Daoy (cell line): Measurements from ENCODE around the gene WDR27. TPM values are rescaled to one million over a fixed set of nuclear protein-coding genes. Genes with fewer than 3 reads are reported as not detected.
"Not testable (repeated sequence)": the region's sequence is repeated elsewhere in the genome, so short reads cannot be mapped to it uniquely, and the experiment has no call there.

Source experiments
- DNase-seq: peaks from one replicate; pipeline ENCODE4 v3.0.0-alpha.2; 2015; ENCODE audit warnings: low read depth
- total RNA-seq: library from RNA; depleted of rRNA; stranded (reverse); fragments of >200 nt; shearing (Covaris generic); gene quantifications from 2 replicates; pipeline ENCODE4 v1.2.3, GENCODE V29; 2014

WDR27 gene
- total RNA-seq, 1 experiment from 2014 or later, result 20.5 TPM

DNA sequence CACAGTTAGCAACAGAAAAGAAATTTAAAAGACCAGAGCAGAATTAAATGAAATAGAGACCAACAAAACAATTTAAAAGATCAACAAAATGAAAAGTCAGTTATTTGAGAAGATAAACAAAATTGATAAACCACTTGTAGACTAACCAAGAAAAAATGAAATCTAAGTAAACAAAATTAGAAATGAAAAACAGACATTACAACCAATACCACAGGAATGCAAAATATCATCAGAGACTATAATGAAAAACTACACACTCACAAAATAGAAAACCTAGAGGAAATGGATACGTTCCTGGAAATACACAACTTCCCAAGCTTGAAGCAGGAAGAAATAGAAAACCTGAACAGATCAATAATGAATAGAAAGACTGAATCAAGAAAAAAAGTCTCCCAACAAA lies 97.8 kb downstream of the WDR27 start:
- no peak for DNase-seq

DNA sequence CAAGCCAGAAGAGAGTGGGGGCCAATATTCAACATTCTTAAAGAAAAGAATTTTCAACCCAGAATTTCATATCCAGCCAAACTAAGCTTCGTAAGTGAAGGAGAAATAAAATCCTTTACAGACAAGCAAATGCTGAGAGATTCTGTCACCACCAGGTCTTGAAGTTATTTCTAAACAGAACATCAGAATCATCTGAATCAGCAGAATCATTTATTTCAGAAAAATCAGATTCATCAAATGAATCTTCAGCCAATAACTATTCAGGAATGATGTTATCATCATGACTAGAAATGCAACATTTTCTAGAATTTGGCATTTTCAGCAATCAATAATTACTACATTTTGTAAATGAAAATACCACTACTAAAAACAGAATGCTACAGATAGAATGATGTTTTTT lies 100.7 kb downstream of the WDR27 start:
- not testable (repeated sequence) for DNase-seq

DNA sequence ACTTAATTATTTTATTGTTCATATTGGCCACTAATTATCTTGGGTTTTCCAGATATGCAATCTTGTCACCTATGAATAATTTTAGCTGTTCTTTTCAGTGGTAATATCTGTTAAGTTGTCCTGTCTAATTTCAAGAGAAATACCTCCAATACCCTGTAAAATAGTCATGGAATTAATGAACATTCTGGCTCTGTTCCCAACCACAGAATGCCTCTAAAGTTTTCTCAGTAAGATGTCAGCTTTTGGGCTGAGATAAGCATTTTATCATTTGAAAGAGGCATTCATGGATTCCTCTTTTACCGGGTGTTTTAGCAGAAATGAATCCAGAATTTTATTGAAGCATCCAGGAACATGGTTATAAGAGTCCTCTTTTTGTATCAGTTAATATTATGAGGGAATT lies 109.3 kb downstream of the WDR27 start:
- DNase-seq, result peak; percentile 37

DNA sequence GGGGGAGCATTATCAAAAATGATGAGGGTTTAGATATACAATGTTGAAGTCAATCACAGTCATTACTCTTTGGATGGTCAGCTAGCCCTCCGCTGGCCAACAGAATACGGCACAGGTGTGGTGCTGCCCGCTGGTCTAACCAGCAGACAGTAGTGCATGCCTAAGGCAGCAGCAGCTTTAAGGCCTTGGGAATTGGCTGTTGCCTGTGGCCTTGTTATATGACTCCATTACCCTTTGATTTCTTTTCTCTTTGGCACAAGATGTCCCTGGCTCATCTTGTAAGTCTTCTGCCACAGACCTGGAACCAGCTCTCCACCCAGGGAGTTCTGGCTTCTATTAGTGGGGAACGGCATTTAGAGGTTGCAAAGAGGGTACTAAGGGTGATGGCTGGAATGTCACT lies 110.2 kb downstream of the WDR27 start:
- DNase-seq, result no peak

DNA sequence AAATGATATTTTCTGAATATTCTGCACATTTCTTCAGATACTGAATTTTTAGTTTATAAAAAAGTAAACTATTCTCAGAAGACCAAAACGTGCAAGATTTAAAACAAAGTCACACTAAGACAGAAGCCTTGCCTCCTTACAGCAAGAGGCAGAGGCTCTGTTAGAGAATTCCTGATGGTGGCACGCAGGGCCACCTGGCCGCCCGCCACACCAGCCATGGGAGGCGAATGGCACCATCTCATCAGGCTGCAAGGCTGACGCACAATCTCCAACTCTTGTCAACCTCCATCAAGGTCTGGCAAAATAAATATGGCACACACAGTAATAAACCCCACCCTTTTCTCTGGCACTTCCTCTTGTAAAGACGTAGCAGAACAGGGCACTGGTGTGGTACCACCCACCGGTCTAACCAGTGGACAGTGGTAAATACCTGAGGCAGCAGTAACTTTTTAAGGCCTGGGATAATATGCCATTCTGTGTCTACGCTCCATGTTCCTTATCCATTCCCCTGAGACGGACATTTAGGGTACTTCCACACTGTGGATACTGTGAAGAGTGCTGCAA lies 111.4 kb downstream of the WDR27 start:
- no peak for DNase-seq

DNA sequence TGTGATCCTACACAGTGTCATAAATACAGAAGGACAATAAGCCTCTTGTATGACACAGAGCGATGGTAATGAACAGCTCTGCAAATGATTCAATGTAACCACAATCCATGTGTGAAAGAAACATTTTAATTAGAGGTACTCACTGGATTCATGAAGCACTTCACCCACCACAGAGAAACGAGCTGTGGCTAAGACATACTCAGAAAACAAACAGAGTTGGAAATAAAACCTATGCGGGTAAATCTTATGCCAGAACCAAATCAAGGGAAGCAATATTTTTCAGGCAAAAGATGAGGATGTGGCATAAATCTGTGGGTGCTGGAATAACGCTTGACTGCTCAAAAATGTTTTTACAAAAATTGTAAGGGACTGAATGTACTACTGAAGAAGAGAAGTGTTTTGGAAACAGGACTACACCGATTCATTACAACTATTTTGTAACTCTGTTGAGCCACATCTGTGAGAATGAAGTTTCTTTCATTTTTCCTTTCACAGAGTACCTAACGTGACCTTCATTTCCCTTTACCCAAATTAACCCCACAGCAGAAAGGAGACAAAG lies 112.1 kb downstream of the WDR27 start:
- peak; percentile 75 for DNase-seq

DNA sequence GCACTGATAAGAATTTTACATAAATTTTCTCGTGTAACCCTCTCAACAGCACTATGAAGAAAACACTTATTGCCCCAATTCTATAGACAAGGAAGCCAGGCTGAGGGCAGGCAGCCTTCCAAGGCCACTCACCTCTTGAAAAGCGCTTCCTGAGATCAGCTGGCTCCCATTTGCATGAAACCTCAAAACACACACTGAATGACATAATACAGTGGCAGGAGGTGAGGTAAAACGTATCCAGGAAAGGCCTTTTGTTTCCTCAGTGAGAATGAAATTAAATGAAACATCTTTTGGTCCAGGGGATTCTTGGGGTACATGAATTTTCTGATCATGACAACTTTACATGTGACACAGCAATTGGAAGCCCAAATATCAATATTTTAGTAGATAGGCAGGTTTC lies 112.5 kb downstream of the WDR27 start:
- peak; percentile 78 for DNase-seq

DNA sequence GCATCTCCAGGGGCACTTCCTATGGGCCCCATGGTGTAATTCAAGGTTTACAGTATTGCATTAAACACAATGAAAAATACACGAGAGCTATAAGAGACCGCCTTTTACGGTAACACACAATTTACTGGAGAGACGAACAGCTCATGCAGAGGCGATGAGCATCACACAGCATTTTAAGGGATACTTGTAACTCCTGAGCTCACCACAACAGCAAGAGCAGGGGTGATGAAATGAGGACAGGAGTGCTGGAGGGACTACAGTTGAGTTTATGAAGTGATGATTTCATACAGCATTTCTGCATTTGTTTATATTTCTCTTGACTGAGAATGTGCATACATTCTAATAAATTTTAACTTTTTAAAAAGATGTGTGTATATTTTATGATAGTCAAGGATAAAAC lies 113.9 kb downstream of the WDR27 start:
- DNase-seq, result no peak

DNA sequence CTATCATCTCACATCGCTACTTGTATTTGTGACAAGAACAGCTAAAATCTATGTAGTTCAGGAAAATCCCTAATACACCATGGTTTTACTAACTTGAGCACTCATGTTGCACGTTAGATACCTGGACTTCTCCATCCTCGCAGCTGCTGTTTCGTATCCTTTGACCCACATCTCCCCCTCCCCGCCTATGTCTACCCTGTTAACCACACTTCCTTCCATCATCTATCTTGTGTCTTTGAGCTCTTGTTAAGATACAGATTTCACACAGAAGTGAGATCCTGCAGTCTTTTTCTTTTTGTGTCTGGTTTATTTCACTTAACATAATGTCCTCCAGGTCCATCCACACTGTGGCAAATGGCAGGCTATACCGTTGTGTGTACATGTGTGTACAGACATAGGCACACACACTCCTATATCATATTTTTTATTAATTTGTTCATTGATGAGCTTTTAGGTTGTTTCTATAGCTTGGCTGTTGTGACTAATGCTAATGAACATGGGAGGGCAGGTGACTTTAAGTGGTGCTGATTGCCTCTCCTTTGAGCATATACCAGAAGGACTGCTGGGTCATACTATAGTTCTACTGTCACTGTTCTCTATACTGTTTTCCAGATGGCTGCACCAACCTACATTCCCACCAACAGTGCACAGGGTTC lies 117.8 kb downstream of the WDR27 start:
- no peak for DNase-seq

DNA sequence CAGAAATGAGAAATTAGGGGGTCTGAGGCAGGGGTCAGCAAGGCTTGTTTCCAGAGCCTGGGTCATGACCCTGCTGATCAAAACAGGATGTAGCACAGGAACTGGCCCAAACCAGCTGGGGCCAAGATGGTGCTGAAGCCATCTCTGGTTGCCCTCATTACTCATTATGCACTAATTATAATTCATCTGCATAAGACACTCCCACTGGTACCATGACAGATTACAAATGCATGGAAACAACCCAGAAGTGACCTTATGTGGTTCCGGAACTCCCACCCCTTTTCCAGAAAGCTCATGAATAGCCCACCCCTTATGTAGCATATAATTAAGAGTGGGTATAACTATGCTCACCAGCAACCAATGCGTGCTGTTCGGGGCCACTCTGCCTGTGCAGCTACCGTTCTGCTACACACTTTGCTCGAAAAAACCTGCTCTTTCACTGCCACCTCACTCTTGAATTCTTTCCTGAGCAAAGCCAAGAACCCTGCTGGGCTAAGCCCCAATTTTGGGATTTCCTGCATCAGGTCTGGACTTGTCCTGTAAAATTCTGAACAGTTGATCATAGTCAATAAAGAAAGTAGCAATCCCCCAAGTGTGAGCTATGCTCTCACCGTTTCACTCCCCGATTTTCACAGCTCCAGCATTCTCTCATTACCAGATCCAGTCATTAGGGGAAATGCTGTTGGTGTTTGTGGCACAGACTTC lies 122.3 kb downstream of the WDR27 start:
- no peak for DNase-seq

DNA sequence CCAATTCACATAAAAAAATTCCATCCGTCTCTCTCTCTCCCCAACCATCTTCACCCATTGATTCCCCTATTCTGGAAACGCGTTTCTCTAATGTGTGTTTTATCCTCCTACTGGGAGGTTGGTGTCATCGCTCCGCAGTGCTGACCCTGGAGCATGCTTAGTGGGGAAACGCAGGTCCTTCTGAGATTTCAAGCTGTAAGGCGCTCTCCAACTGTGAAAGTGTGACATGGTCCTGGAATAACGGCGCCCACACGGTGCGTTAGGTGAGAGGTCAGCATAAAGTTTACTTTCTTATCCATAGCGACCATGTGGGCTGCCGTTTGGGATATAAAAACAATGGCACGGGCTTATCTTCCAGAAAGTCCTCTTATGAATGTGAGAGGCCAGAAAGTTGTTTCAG lies 123.9 kb downstream of the WDR27 start:
- no peak for DNase-seq

DNA sequence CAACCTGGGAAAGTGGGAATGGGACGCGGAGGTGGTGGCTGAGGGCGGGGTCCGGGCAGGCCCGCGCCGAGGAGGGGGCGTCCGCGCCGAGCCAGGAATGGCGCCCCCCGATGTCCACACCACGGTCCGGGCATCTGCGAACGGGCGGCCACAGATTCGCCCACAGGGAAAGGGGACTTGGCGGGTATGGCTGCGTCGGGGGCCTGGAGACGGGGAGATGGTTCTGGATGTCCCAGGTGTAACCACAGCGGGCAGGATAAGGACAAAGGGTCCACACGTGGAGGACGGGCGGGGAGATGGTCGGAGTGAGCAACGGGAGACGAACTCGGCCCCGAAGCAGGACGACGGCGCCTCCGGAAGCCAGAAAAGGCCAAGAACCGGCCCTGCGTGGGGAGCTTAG lies 124.6 kb downstream of the WDR27 start:
- no peak for DNase-seq

DNA sequence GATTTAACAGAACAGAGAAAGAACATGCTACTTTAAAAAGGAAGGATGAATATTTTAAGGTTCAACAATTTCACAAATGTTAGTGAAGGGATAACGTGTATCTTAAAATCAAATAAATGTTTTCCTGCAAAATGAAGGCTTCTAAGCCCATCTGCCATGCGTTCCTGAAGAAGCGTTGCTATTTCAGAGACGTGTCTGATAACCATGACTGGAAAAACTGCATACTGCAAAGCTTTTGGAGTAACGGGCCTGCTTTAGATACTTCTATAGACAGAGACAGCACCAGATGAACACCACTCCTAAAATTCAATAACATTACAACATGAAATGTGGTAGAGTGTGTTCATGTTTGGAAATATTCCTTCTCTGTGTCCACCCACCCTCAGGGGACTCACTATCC lies 126.0 kb downstream of the WDR27 start:
- no peak for DNase-seq

DNA sequence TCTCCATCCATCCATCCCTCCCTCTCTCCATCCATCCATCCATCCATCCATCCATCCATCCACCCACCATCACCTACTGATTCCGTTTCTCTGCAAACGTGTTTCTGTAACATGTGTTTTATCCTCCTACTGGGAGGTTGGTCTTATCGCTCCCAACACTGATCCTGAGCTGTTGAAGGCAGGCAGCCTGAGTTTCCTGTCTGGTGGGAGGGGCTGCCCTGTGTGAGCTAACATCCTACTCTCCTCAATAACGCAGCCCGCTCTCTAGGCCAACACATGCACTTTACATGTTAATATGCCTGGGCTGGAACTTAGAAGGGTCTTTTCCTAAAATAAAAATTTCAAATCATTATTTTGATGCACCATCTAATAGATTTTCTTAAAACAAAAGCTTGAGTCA lies 126.5 kb downstream of the WDR27 start:
- DNase-seq, result no peak

DNA sequence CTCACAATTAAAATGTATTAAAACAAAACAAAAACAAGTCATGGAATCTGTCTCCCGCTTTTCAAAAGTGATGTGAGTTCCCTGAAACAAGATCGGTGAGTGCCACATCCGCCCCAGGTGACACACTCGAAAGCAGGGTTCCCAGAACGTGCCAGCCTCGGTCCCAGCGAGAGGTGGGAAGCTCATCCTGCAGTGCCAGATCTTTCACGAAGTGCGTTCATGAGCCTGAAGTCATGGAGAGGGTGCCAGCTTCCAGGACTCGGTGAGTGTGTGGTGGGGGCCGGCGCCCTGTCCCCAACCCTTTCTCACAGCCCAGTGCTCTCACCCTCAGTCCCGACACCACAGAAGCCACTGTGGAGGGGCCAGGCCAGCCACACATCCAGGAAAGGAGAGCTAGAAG lies 127.4 kb downstream of the WDR27 start:
- DNase-seq, result no peak

DNA sequence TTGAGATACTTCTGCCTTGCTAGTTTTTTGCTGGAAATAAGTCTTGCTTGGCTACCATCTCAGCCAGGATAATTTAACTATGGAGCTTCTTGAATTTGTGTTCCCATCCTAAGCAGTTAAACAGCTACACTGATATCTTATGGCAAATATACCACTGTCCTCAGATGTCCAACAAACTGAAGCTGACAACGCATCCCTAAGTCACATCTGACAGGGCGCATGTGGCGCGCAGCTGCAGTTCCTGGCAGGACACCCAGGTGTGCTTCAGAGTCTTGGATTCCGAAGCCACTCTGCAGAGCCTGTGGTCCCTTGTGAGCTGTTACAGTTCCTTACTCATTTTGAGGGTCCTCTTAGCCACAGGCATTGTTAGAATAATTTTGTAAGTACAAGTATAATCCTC lies 127.9 kb downstream of the WDR27 start:
- DNase-seq, result no peak

DNA sequence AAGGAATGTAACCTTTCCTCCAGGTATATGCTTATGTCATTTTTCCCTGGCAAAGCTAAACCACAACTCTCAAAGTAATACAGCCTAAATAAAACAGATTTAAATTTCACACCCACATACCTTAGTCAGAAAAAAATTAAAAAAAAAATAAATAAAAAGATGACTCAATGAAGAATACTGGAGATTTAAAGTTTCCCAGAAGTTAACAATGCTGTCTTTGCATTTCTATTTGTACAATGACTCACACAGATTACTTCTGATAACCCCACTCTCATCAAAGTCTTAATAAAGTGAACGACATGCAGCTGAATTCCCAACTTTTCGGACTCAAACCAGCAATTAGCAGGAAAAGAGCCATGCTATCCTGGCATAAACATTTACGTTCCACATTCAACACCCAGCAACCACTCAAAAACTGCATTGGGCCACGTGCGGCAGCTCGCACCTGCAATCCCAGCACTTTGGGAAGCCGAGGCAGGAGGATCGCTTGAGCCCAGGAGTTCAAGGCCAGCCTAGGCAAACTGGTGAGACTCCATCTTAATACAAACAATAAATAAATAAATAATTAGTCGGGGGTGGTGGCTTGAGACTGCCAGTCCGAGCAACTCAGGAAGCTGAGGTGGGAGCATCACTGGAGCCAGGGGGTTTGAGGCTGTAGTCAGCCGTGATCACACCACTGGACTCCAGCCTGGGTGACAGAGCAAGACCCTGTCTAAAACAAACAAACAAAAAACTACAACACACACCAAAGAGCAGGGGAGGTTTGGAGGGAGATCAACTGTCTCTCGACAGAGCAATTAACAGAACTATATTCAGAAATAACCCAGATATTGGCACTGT lies 130.5 kb downstream of the WDR27 start:
- DNase-seq, result peak; percentile 74

DNA sequence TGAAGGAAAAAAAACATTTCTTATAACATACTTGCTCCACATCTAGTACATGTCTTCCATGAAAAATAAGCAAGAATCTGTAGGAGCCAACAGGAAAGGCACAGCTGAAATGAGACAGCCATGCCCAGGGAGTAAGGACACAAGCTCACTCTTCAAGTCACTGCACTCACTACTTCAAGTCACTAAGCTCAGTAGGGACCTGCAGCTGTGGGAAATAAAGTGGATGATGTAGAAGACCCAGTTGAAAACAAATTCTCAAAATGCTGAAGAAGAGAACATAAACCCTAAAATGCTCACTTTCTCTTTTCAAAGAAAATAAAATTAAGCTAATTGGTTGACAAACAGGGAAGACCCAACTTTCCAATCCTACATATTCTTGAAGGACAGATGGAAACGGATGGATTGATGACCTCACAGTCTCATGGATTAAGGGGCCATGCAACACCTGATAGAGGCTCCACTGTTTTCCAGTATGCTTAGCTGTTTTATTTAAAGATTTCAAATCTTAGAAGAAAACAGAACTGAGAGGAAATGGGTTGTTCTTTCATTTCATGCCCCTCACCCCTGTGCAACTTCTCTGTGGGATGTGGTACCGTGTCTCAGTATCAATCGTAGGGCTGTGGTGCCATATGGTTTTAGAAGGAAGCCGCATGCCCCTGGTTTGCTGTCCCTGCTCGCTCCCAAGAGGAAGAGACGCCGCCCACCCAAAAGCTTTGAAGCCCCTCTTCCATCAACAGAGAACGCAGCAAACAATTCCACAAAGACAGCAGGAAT lies 133.3 kb downstream of the WDR27 start:
- no peak for DNase-seq

DNA sequence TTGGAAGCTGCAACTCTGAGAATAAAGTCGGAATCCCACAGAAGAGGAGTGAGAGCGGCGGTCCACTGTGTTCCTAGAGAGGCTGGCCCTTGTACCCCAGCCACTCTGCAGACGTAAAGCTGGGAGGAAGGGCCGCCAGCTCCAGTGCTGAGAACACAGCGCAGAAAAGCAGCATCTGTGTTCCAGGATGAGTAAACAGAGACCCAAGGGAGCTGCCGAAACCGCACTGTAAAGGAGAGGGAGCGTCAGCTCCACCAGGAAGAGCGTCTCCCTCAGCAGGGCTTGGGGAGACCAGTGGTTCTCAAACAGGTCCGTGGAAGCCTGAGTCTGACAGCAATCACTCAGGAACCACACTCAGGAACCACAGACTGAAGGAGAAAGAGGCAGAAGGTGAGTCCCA lies 134.0 kb downstream of the WDR27 start:
- DNase-seq, result no peak

DNA sequence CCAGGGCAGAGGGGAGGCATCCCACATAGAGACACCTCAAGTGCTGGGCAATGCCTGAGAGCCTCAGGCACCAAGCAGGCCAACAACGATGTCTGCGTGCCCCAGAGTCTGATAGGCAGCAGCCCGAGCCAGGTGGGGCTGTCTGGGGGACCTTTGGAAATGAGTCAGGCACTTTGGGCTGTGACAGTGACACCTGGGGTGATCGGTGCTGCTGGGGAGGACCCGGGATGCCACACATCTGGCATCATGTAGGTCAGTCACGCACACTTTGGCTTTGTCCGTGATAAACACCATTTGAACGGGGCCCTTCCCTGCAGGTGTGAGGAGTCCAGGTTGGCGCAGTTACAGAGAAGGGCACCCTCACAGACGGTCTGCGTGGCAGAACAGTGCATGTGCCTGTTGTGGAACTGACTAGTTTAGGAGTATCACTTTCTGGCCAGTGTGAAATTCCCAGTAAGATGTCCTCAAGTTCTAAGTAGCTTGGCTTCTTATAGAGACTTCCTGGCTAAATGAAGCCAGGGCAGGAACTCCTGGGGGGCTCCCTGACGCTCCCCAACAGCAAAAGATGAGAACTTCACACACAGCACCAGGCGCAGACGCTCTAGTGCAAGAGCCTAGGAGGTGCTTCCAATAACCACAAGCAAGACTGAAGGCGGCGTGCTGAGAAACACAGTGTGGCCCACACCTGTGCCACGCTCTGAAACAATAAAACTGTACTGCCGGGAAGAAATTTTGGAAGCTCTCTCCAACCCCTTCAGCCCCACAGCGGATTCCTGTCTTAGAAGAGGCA lies 134.7 kb downstream of the WDR27 start:
- no peak for DNase-seq

DNA sequence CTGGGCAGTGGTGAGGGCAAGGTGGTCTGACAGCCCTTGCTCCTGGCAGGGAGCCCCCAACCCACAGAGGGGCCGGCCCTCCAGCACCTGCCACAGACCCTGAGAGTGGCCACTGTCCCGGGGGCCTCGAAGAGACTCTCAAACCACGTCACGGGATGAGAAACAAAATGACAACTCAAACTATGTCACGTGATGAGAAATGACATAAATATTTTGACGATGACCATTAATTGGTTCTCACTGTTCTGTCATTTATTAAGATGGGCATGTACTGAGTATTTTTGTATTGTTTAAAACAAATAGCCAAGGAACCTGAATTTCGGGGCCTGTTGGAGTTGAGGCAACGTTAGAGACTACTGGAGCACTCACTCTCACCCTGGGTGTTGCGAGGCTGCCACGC lies 135.5 kb downstream of the WDR27 start:
- no peak for DNase-seq
